ENCODE results near the gene EEF1G.

Gene EEF1G

GRCh38 chr11:62538470-62539237, 35.0 kb downstream of the EEF1G start:
- DNase-seq, result no peak

GRCh38 chr11:62536301-62536957, 37.3 kb downstream of the EEF1G start:
- no peak for DNase-seq

- no peak for DNase-seq
Observed at GRCh38 chr11:62535802-62536201, 37.9 kb downstream of the EEF1G start.

GRCh38 chr11:62534779-62535545, 38.7 kb downstream of the EEF1G start:
- no peak for DNase-seq

- no peak for DNase-seq
Observed at GRCh38 chr11:62532096-62532495, 41.6 kb downstream of the EEF1G start.

GRCh38 chr11:62516736-62517371, 56.8 kb downstream of the EEF1G start:
- DNase-seq, result peak in 1 of 2 donors; percentile 25

- peak in 1 of 2 donors; percentile 36 for DNase-seq
Observed at GRCh38 chr11:62514151-62514550, 59.5 kb downstream of the EEF1G start.

GRCh38 chr11:62513626-62514025, 60.1 kb downstream of the EEF1G start:
- peak in 1 of 2 donors; percentile 30 for DNase-seq

GRCh38 chr11:62512961-62513360, 60.7 kb downstream of the EEF1G start:
- DNase-seq, result peak in 1 of 2 donors; percentile 23

All from CD4-positive, alpha-beta T cell treated with Interferon alpha-2 for 1 hour (primary cell).